H1 (cell line): ENCODE data around the gene FRS2. TPM values are rescaled to one million over a fixed set of nuclear protein-coding genes. Genes with fewer than 3 reads are reported as not detected.

ENCODE experiments used
- CTCF ChIA-PET: fragments of 300-600 bp; sonication (Branson Sonifier 250); formaldehyde crosslinking; loops from one replicate; lab custom pipeline; 2021; ENCODE audit not compliant: partially characterized antibody; lab: Charles Lee
- POLR2A ChIA-PET: fragments of 300-600 bp; sonication (Branson Sonifier 250); formaldehyde crosslinking; loops from one replicate; lab custom pipeline; 2021; ENCODE audit warnings: inconsistent platforms; ENCODE audit not compliant: partially characterized antibody; lab: Charles Lee
- DNase-seq, 2 experiments: peaks; one replicate each; pipeline versions ENCODE4 v3.0.0 to v3.0.0-alpha.2; 2010 to 2022; ENCODE audit warnings: low spot score in 2 of 2, low read depth in 1 of 2, mixed read lengths in 1 of 2
- FAIRE-seq: peaks from 2 replicates; lab custom pipeline; 2011; peaks lifted over from hg19 to GRCh38; lab: Jason Lieb, UNC
- H2AFZ ChIP-seq: 2 replicates; pipeline ENCODE4 v1.8.1; 2012; ENCODE audit warnings: low read length, inconsistent platforms
- H2AK5ac ChIP-seq: 2 replicates; pipeline ENCODE4 v1.6.1; 2013; ENCODE audit warnings: low read depth, low read length
- H2BK120ac ChIP-seq: replicated peaks from 2 replicates; pipeline ENCODE3; 2013; ENCODE audit warnings: low read depth, low read length, inconsistent platforms
- H2BK12ac ChIP-seq: 2 replicates; pipeline ENCODE4 v1.6.1; 2013; ENCODE audit warnings: low read depth, low read length
- H2BK15ac ChIP-seq: 2 replicates; pipeline ENCODE4 v1.6.1; 2013; ENCODE audit warnings: low read length
- H2BK20ac ChIP-seq: 2 replicates; pipeline ENCODE4 v1.6.1; 2013; ENCODE audit warnings: low read length
- H2BK5ac ChIP-seq: 2 replicates; pipeline ENCODE4 v1.6.1; 2013; ENCODE audit warnings: low read depth, low read length
- H3K14ac ChIP-seq: 2 replicates; pipeline ENCODE4 v1.6.1; 2013; ENCODE audit warnings: inconsistent platforms; ENCODE audit not compliant: insufficient read length
- H3K18ac ChIP-seq: 2 replicates; pipeline ENCODE4 v1.6.1; 2013; ENCODE audit warnings: low read length; ENCODE audit errors: extremely low read depth
- H3K23ac ChIP-seq: 2 replicates; pipeline ENCODE4 v1.6.1; 2013; ENCODE audit warnings: inconsistent platforms; ENCODE audit not compliant: insufficient read length
- H3K23me2 ChIP-seq: 2 replicates; pipeline ENCODE4 v1.6.1; 2013; ENCODE audit warnings: low read depth, low read length
- H3K27ac ChIP-seq: 2 replicates; pipeline ENCODE4 v1.6.1; 2011; ENCODE audit warnings: low read depth, low read length, inconsistent platforms
- H3K27me3 ChIP-seq, 4 experiments: replicated peaks in 1 of 4; 1 replicate in 1 of 4; 2 replicates in 3 of 4; pipeline versions ENCODE4 v1.6.1 to v1.8.1; 2011 to 2013; ENCODE audit warnings: low read length in 3 of 4, mild to moderate bottlenecking in 3 of 4, inconsistent platforms in 2 of 4, mixed read lengths in 2 of 4, moderate library complexity in 1 of 4; ENCODE audit not compliant: control insufficient read depth in 3 of 4, insufficient read depth in 3 of 4; ENCODE audit errors: extremely low read depth in 1 of 4
- H3K36me3 ChIP-seq, 4 experiments: 2 replicates each; pipeline versions ENCODE4 v1.6.1 to v1.8.1; 2011 to 2013; ENCODE audit warnings: mild to moderate bottlenecking in 4 of 4, low read length in 3 of 4, moderate library complexity in 2 of 4, control low read depth in 1 of 4, inconsistent platforms in 1 of 4; ENCODE audit not compliant: insufficient read depth in 4 of 4, control insufficient read depth in 2 of 4
- H3K4ac ChIP-seq: replicated peaks from 2 replicates; pipeline ENCODE3; 2013; ENCODE audit warnings: low read length, low read depth, mixed read lengths, inconsistent platforms; ENCODE audit not compliant: insufficient read length
- H3K4me1 ChIP-seq, 4 experiments: replicated peaks in 1 of 4; 1 replicate in 1 of 4; 2 replicates in 3 of 4; pipeline versions ENCODE4 v1.6.1 to v1.8.1; 2011 to 2013; ENCODE audit warnings: low read length in 3 of 4, inconsistent platforms in 2 of 4, mixed read lengths in 1 of 4; ENCODE audit not compliant: insufficient read depth in 4 of 4, control insufficient read depth in 3 of 4
- H3K4me2 ChIP-seq, 2 experiments: 2 replicates each; pipeline versions ENCODE4 v1.6.1 to v1.8.1; 2011 to 2013; ENCODE audit warnings: low read depth in 2 of 2, low read length in 2 of 2, control low read depth in 1 of 2, inconsistent platforms in 1 of 2, mild to moderate bottlenecking in 1 of 2; ENCODE audit not compliant: insufficient read depth in 1 of 2
- H3K4me3 ChIP-seq, 4 experiments: fragments of 200-600, 300-600 bp in 1 of 4; sonication (generic), shearing (Covaris generic), sonication (Bioruptor Twin) in 1 of 4; 2 replicates each; pipeline versions ENCODE4 v1.5.1 to v1.8.1; 2011 to 2016; ENCODE audit warnings: low read length in 4 of 4, low read depth in 3 of 4, control low read depth in 2 of 4, inconsistent platforms in 2 of 4, mild to moderate bottlenecking in 2 of 4, mixed read lengths in 1 of 4, moderate library complexity in 1 of 4; ENCODE audit not compliant: insufficient read depth in 2 of 4; ENCODE audit errors: extremely low read depth in 1 of 4
- H3K56ac ChIP-seq: replicated peaks from 2 replicates; pipeline ENCODE3; 2013; ENCODE audit warnings: low read depth, mild to moderate bottlenecking, mixed read lengths, low read length, inconsistent platforms; ENCODE audit not compliant: insufficient read length
- H3K79me1 ChIP-seq: 2 replicates; pipeline ENCODE4 v1.6.1; 2013; ENCODE audit warnings: low read depth, low read length, control low read depth
- H3K79me2 ChIP-seq, 2 experiments: 2 replicates each; pipeline versions ENCODE4 v1.6.1 to v1.8.1; 2012 to 2013; ENCODE audit warnings: low read length in 2 of 2, mild to moderate bottlenecking in 2 of 2, inconsistent platforms in 1 of 2; ENCODE audit not compliant: insufficient read depth in 2 of 2, control insufficient read depth in 1 of 2
- H3K9ac ChIP-seq, 4 experiments: replicated peaks in 1 of 4; 1 replicate in 1 of 4; 2 replicates in 3 of 4; pipeline versions ENCODE4 v1.6.1 to v1.8.1; 2011 to 2013; ENCODE audit warnings: low read depth in 3 of 4, low read length in 3 of 4, control low read depth in 2 of 4, mild to moderate bottlenecking in 2 of 4, moderate library complexity in 2 of 4, inconsistent platforms in 1 of 4; ENCODE audit errors: extremely low read depth in 1 of 4
- H3K9me3 ChIP-seq, 2 experiments: 2 replicates each; pipeline versions ENCODE4 v1.6.1 to v1.8.1; 2012 to 2013; ENCODE audit warnings: mild to moderate bottlenecking in 2 of 2, moderate library complexity in 2 of 2, control low read depth in 1 of 2, inconsistent platforms in 1 of 2, low read depth in 1 of 2, low read length in 1 of 2, mixed read lengths in 1 of 2; ENCODE audit not compliant: insufficient read depth in 2 of 2
- H4K20me1 ChIP-seq, 2 experiments: replicated peaks in 1 of 2; 2 replicates each; pipeline versions ENCODE3 to v1.8.1; 2011 to 2013; ENCODE audit warnings: inconsistent platforms in 2 of 2, low read length in 2 of 2, mild to moderate bottlenecking in 1 of 2; ENCODE audit not compliant: insufficient read depth in 2 of 2, control insufficient read depth in 1 of 2
- H4K5ac ChIP-seq: 2 replicates; pipeline ENCODE4 v1.6.1; 2013; ENCODE audit warnings: low read length, low read depth, mixed read lengths, inconsistent platforms; ENCODE audit not compliant: insufficient read length
- H4K8ac ChIP-seq: 2 replicates; pipeline ENCODE4 v1.8.0; 2013; ENCODE audit warnings: mild to moderate bottlenecking, moderate library complexity, low read length, inconsistent platforms; ENCODE audit not compliant: insufficient read depth; ENCODE audit errors: extremely low read depth
- H4K91ac ChIP-seq: replicated peaks from 2 replicates; pipeline ENCODE3; 2013; ENCODE audit warnings: low read length, mixed read lengths, inconsistent platforms; ENCODE audit not compliant: insufficient read length
- EGR1 ChIP-seq: IDR thresholded peaks from 2 replicates; pipeline ENCODE4 v1.6.1; 2011; ENCODE audit warnings: low read depth, low read length, borderline replicate concordance
- JUN ChIP-seq: IDR thresholded peaks from 2 replicates; pipeline ENCODE4 v1.6.1; 2011; ENCODE audit warnings: low read depth, mild to moderate bottlenecking, improper control_type of control experiment, low read length
- JUND ChIP-seq: IDR thresholded peaks from 2 replicates; pipeline ENCODE4 v1.6.1; 2011; ENCODE audit warnings: mild to moderate bottlenecking, improper control_type of control experiment, low read length
- NRF1 ChIP-seq: IDR thresholded peaks from 2 replicates; pipeline ENCODE4 v1.6.1; 2011; ENCODE audit warnings: mild to moderate bottlenecking, low read depth, low read length, improper control_type of control experiment
- POU5F1 ChIP-seq: IDR thresholded peaks from 2 replicates; pipeline ENCODE4 v1.6.1; 2011; ENCODE audit warnings: low read depth, mild to moderate bottlenecking, low read length, moderate library complexity
- SAP30 ChIP-seq: fragments of 300-600 bp; sonication (generic); IDR thresholded peaks from 2 replicates; pipeline ENCODE4 v1.7.1; 2012; ENCODE audit warnings: low read length, moderate library complexity, mild to moderate bottlenecking, inconsistent platforms; ENCODE audit not compliant: insufficient read depth, insufficient replicate concordance
- SP1 ChIP-seq: IDR thresholded peaks from 2 replicates; pipeline ENCODE4 v1.6.1; 2011; ENCODE audit warnings: low read depth, low read length
- SRF ChIP-seq: IDR thresholded peaks from 2 replicates; pipeline ENCODE4 v1.6.1; 2011; ENCODE audit warnings: mild to moderate bottlenecking, low read depth, low read length, moderate library complexity
- TEAD4 ChIP-seq: IDR thresholded peaks from 2 replicates; pipeline ENCODE4 v1.6.1; 2012; ENCODE audit warnings: low read depth, low read length, inconsistent platforms, mixed read lengths
- WGBS, 2 experiments: shearing (Covaris generic) in 1 of 2; methylation state at CpG; one replicate each; pipeline versions ENCODE4 v1.1.6 to v1.1.7; 2013 to 2015; ENCODE audit warnings: low lambda C conversion rate in 2 of 2, mixed read lengths in 2 of 2, inconsistent platforms in 1 of 2, low coverage in 1 of 2, missing lambda C conversion rate in 1 of 2; ENCODE audit not compliant: insufficient replicate concordance in 2 of 2, insufficient coverage in 1 of 2, insufficient read length in 1 of 2; ENCODE audit errors: extremely low coverage in 1 of 2, missing lambda C conversion rate in 1 of 2; 5-methylcytosine and 5-hydroxymethylcytosine counted together
- polyA plus RNA-seq, 7 experiments: library from polyadenylated mRNA; depleted of rRNA in 3 of 7; stranded (reverse) in 5 of 7; unstranded in 2 of 7; fragments of >200 nt in 5 of 7; fragments of 200-250 nt in 2 of 7; gene quantifications; 1 replicate in 5 of 7; 2 replicates in 1 of 7; 4 replicates in 1 of 7; pipeline versions ENCODE4 v1.2.1 to v1.2.3, GENCODE V29; 2011 to 2013; ENCODE audit warnings: missing spikeins in 2 of 7, mixed read lengths in 2 of 7
- total RNA-seq: library from RNA; stranded (reverse); fragmentation: NEBNext Ultra II Directional; extraction: Animal tissue kit (Norgen Biotek cat#: 25700); gene quantifications from 2 replicates; pipeline ENCODE4 v1.2.1, GENCODE V29; 2021

FRS2 gene
- total and polyA plus RNA-seq, 2 of the 8 experiments (the other 6 are each of a cell fraction or from before 2014, with no cell fraction given), result 10.3 to 35.8 TPM

- Histone ChIP-seq H2BK12ac (no peak overlapping the region), H4K8ac (no peak overlapping the region), H3K27ac (no peak overlapping the region), H3K56ac (no peak overlapping the region), H3K14ac (no peak overlapping the region), H3K4me2 (no peak overlapping the region), H3K27me3 (peaks cover 0 to 1% (median 0%) of the 10 kb centered on the region in 4 experiments; a peak in 1 of 7 replicates), H3K79me1 (peaks cover 9% of the 10 kb centered on the region; the same call in 1 of the 2 replicates), H2AFZ (no peak overlapping the region), H4K91ac (no peak overlapping the region), H2BK20ac (no peak overlapping the region), H2BK5ac (no peak overlapping the region), H3K9me3 (no peaks in the 10 kb centered on the region), H3K4me1 (peaks cover 0 to 3% (median 1%) of the 10 kb centered on the region in 4 experiments; a peak in 3 of 7 replicates), H3K4ac (no peak overlapping the region), H4K20me1 (peaks cover 8 to 9% of the 10 kb centered on the region in 2 experiments), H2BK15ac (no peak overlapping the region), H3K23ac (no peak overlapping the region), H2AK5ac (no peak overlapping the region), H3K4me3 (no peak overlapping the region), H3K79me2 (peaks cover 0 to 97% of the 10 kb centered on the region in 2 experiments; a peak in 3 of 4 replicates), H2BK120ac (no peak overlapping the region), H3K36me3 (no peaks in the 10 kb centered on the region), H3K9ac (no peak overlapping the region), H4K5ac (no peak overlapping the region), H3K18ac (no peak overlapping the region), H3K23me2 (no peaks in the 10 kb centered on the region)
- POLR2A ChIA-PET, result no interaction called here
- DNase-seq (no peak), FAIRE-seq (no peak)
- CTCF ChIA-PET, result no interaction called here
- WGBS, 2 experiments, result 94% methylated on average over 1 of the region's 1 CpG; no CpG with 5 or more reads in 1 of the 2 experiments
- TF ChIP-seq JUND (no peak), SAP30 (no peak), POU5F1 (no peak), TEAD4 (no peak), SP1 (no peak), NRF1 (no peak), JUN (no peak), EGR1 (no peak), SRF (no peak)
Observed at GRCh38 chr12:69508091-69508490, 37.9 kb downstream of the FRS2 start.
